Activated T-cell treated with anti-CD3 and anti-CD28 coated beads, Interleukin-2, amount 50 U/mL, for 72 hours (primary cell): ENCODE data around the gene PRSS27. TPM values are rescaled to one million over a fixed set of nuclear protein-coding genes. Genes with fewer than 3 reads are reported as not detected.

ENCODE experiments used
- ATAC-seq, 2 donors: fragments of 150-1000 bp; cut with Tn5 transposase; replicated peaks in 1 of 2; 2 replicates each; pipeline ENCODE4 v1.10.0; 2021; ENCODE audit warnings: moderate library complexity in 2 of 2, mild to moderate bottlenecking in 1 of 2
- DNase-seq, 2 donors: peaks; one replicate each; pipeline ENCODE4 v3.0.0; 2021 to 2022; ENCODE audit warnings: mixed read lengths in 1 of 2
- H3K27ac Mint-ChIP-seq: one replicate; pipeline ENCODE4 v1.8.0; 2022; ENCODE audit warnings: mild to moderate bottlenecking, moderate library complexity, mixed read lengths
- H3K27me3 Mint-ChIP-seq: one replicate; pipeline ENCODE4 v1.8.0; 2022; ENCODE audit warnings: low read depth, mixed read lengths
- H3K36me3 Mint-ChIP-seq, 2 donors: one replicate each; pipeline ENCODE4 v1.8.0; 2022; ENCODE audit warnings: mixed read lengths in 2 of 2, mild to moderate bottlenecking in 1 of 2; ENCODE audit not compliant: insufficient read depth in 2 of 2
- H3K4me1 Mint-ChIP-seq: one replicate; pipeline ENCODE4 v1.8.0; 2022; ENCODE audit warnings: low read depth, mixed read lengths
- H3K4me3 Mint-ChIP-seq, 2 donors: one replicate each; pipeline ENCODE4 v1.8.0; 2022; ENCODE audit warnings: mild to moderate bottlenecking in 2 of 2, mixed read lengths in 2 of 2, moderate library complexity in 2 of 2
- H3K9me3 Mint-ChIP-seq, 2 donors: one replicate each; pipeline ENCODE4 v1.8.0; 2022; ENCODE audit warnings: mixed read lengths in 2 of 2
- total RNA-seq, 2 donors: library from RNA; stranded (reverse); gene quantifications; one replicate each; pipeline ENCODE4 v1.2.3, GENCODE V29; 2022

The PRSS27 gene
- 1 to 10 TPM; 7.6 to 8.8 TPM for total RNA-seq

GRCh38 chr16:2720064-2720457 lies at the start of gene PRSS27:
PRSS27 (minus strand) TSS chr16:2720224; CDS start chr16:2720160, 64 bp downstream.
- ATAC-seq: no peak
- Mint-ChIP-seq H3K4me3 (peak within 1 kb of the TSS; percentile 83 to 85), H3K27ac (peak within 1 kb of the TSS; percentile 68), H3K36me3 (no peaks in the 10 kb centered on the region), H3K4me1 (peaks cover 11% of the 10 kb centered on the region), H3K9me3 (no peaks in the 10 kb centered on the region), H3K27me3 (peaks cover 6% of the 10 kb centered on the region)
- no peak for DNase-seq

DNA sequence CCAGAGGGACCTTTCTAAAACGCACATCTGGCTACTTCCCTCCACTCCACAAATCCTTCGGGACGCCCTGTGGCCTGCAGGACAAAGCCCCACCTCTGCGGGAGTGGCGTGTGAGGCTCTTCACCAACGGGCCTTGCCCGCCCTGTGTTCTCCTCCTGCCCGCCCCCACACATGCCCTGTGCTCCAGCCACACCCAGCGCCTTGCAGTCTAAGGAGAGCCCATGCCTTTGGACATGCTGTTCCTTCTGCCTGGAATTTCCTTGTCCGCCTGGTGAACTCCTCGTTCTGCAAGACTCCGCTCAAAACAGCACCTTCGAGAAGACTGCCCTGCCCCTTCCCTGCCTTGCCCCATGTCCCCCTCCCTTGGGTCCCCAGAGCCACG lies 49.6 kb upstream of the PRSS27 start:
- Mint-ChIP-seq H3K4me3 (no peak overlapping the region), H3K36me3 (peaks cover 14 to 40% of the 10 kb centered on the region in 2 donors), H3K4me1 (peaks cover 29% of the 10 kb centered on the region), H3K9me3 (no peaks in the 10 kb centered on the region), H3K27ac (peak overlapping the region; percentile 67), H3K27me3 (no peaks in the 10 kb centered on the region)
- peak; percentile 1 for ATAC-seq
- DNase-seq: no peak

- no peaks in the 10 kb centered on the region for H3K9me3 Mint-ChIP-seq
- DNase-seq (no peak), ATAC-seq (peak in 1 of 2 donors; percentile 3)
- peaks cover 14 to 40% of the 10 kb centered on the region in 2 donors for H3K36me3 Mint-ChIP-seq
- peaks cover 26% of the 10 kb centered on the region for H3K4me1 Mint-ChIP-seq
- H3K27ac Mint-ChIP-seq: peak overlapping the region; percentile 69
- H3K27me3 Mint-ChIP-seq: no peaks in the 10 kb centered on the region
- H3K4me3 Mint-ChIP-seq: no peak overlapping the region
These were observed 49.1 kb upstream of the PRSS27 start for GRCh38 chr16:2769100-2769529.

DNA sequence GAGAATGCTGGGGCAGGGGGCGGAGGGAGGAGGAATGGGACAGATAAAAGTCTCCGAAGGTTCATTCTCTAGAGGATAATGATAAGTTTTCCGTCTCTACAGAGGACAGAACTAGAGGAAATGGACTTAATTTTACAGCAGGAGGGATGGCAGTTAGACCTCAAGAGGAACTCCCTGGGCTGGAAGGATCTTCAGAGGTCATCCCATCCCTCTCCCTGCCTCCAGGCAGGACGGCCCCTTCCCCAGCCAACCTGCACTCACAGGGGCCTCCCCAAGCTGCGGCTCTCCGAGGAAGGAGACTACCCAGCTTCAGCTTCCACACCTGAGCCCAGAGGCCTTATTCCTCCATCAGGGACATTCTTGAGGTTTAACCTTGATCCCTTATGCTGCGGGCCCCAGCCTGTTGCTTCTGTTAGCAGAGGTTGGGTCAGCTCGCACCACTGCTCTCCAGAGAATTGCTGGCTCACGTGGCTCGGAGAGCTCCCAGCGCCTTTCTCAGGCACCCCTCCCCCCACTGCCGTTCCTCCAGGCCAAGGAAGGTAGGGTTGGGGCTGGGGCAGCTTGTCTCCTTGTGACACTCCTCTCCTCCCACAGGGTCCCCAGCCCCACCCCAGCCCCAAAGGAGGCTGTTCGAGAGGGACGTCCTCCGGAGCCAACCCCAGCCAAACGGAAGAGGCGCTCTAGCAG lies 48.5 kb upstream of the PRSS27 start:
- H3K36me3 Mint-ChIP-seq: peaks cover 19 to 44% of the 10 kb centered on the region in 2 donors
- H3K27me3 Mint-ChIP-seq: no peaks in the 10 kb centered on the region
- peaks cover 21% of the 10 kb centered on the region for H3K4me1 Mint-ChIP-seq
- H3K4me3 Mint-ChIP-seq: no peak overlapping the region
- DNase-seq (no peak), ATAC-seq (no peak)
- peak overlapping the region; percentile 69 for H3K27ac Mint-ChIP-seq
- H3K9me3 Mint-ChIP-seq: no peaks in the 10 kb centered on the region

DNA sequence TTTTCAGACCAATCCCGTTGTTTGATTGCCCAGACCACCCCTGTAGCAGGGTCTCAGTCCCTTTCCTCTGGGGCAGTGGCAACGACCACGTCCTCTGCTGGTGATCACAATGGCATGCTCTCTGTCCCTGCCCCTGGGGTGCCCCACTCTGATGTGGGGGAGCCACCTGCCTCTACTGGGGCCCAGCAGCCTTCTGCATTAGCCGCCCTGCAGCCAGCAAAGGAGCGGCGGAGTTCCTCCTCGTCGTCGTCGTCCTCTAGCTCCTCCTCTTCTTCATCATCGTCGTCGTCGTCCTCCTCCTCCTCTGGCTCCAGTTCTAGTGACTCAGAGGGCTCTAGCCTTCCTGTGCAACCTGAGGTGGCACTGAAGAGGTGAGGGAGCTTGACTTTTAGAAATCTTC lies 47.9 kb upstream of the PRSS27 start:
- Mint-ChIP-seq H3K36me3 (peaks cover 25 to 50% of the 10 kb centered on the region in 2 donors), H3K4me3 (no peak overlapping the region), H3K4me1 (peaks cover 21% of the 10 kb centered on the region), H3K9me3 (no peaks in the 10 kb centered on the region), H3K27me3 (no peaks in the 10 kb centered on the region), H3K27ac (peak overlapping the region; percentile 9)
- DNase-seq (no peak), ATAC-seq (no peak)

- Mint-ChIP-seq H3K4me3 (no peak overlapping the region), H3K9me3 (no peaks in the 10 kb centered on the region), H3K36me3 (peaks cover 28 to 52% of the 10 kb centered on the region in 2 donors), H3K27ac (no peak overlapping the region), H3K27me3 (no peaks in the 10 kb centered on the region), H3K4me1 (peaks cover 25% of the 10 kb centered on the region)
- DNase-seq: no peak
- peak in 1 of 2 donors; percentile 7 for ATAC-seq
These were observed 47.2 kb upstream of the PRSS27 start for GRCh38 chr16:2767140-2767731.

- Mint-ChIP-seq H3K27me3 (no peaks in the 10 kb centered on the region), H3K4me1 (peaks cover 31% of the 10 kb centered on the region), H3K4me3 (no peak overlapping the region), H3K36me3 (peaks cover 29 to 56% of the 10 kb centered on the region in 2 donors), H3K9me3 (no peaks in the 10 kb centered on the region), H3K27ac (peak overlapping the region; percentile 61)
- ATAC-seq (no peak), DNase-seq (no peak)
These were observed 46.6 kb upstream of the PRSS27 start for GRCh38 chr16:2766430-2767139.

- H3K36me3 Mint-ChIP-seq: peaks cover 35 to 65% of the 10 kb centered on the region in 2 donors
- H3K4me3 Mint-ChIP-seq: no peak overlapping the region
- no peak for DNase-seq
- H3K4me1 Mint-ChIP-seq: peaks cover 28% of the 10 kb centered on the region
- H3K27me3 Mint-ChIP-seq: no peaks in the 10 kb centered on the region
- ATAC-seq: no peak
- no peaks in the 10 kb centered on the region for H3K9me3 Mint-ChIP-seq
- H3K27ac Mint-ChIP-seq: peak overlapping the region; percentile 55
These were observed 45.7 kb upstream of the PRSS27 start for GRCh38 chr16:2765462-2766404.

DNA sequence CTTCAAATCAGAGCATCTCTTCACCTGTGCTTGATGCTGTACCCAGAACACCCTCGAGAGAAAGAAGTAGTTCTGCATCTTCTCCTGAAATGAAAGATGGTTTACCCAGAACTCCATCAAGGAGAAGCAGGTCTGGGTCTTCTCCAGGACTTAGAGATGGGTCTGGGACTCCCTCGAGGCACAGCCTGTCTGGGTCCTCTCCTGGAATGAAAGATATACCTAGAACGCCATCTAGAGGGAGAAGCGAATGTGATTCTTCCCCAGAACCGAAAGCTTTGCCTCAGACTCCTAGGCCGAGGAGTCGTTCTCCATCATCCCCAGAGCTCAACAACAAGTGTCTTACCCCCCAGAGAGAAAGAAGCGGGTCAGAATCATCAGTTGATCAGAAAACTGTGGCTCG lies 44.7 kb upstream of the PRSS27 start:
- no peaks in the 10 kb centered on the region for H3K9me3 Mint-ChIP-seq
- H3K27me3 Mint-ChIP-seq: no peaks in the 10 kb centered on the region

DNA sequence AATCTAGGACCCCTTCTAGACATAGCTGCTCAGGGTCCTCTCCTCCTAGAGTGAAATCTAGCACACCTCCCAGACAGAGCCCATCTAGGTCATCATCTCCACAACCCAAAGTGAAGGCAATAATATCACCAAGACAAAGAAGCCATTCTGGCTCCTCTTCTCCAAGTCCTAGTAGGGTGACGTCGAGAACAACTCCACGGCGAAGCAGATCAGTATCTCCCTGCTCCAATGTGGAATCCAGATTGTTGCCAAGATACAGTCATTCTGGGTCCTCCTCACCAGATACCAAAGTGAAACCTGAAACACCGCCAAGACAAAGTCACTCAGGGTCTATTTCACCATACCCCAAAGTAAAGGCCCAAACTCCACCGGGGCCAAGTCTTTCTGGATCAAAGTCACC lies 43.1 kb upstream of the PRSS27 start:
- Mint-ChIP-seq H3K9me3 (no peaks in the 10 kb centered on the region), H3K36me3 (peaks cover 50 to 78% of the 10 kb centered on the region in 2 donors), H3K27ac (no peak overlapping the region), H3K4me3 (no peak overlapping the region), H3K4me1 (peaks cover 16% of the 10 kb centered on the region), H3K27me3 (no peaks in the 10 kb centered on the region)
- no peak for ATAC-seq
- DNase-seq: no peak

More for the DNA sequence above, 44.7 kb upstream of the PRSS27 start:
- H3K36me3 Mint-ChIP-seq: peaks cover 43 to 71% of the 10 kb centered on the region in 2 donors
- no peak overlapping the region for H3K27ac Mint-ChIP-seq
- DNase-seq: no peak
- no peak for ATAC-seq
- peaks cover 23% of the 10 kb centered on the region for H3K4me1 Mint-ChIP-seq
- H3K4me3 Mint-ChIP-seq: no peak overlapping the region

- H3K27ac Mint-ChIP-seq: peak overlapping the region; percentile 40
- no peaks in the 10 kb centered on the region for H3K9me3 Mint-ChIP-seq
- H3K4me1 Mint-ChIP-seq: peaks cover 12% of the 10 kb centered on the region
- H3K27me3 Mint-ChIP-seq: no peaks in the 10 kb centered on the region
- no peak overlapping the region for H3K4me3 Mint-ChIP-seq
- ATAC-seq (no peak), DNase-seq (no peak)
- peaks cover 50 to 79% of the 10 kb centered on the region in 2 donors for H3K36me3 Mint-ChIP-seq
These were observed 42.7 kb upstream of the PRSS27 start for GRCh38 chr16:2762711-2763110.

- H3K27ac Mint-ChIP-seq: peak overlapping the region; percentile 40
- no peaks in the 10 kb centered on the region for H3K9me3 Mint-ChIP-seq
- no peaks in the 10 kb centered on the region for H3K27me3 Mint-ChIP-seq
- no peak for ATAC-seq
- H3K4me3 Mint-ChIP-seq: no peak overlapping the region
- H3K4me1 Mint-ChIP-seq: peaks cover 18% of the 10 kb centered on the region
- H3K36me3 Mint-ChIP-seq: peaks cover 54 to 82% of the 10 kb centered on the region in 2 donors
- no peak for DNase-seq
These were observed 42.0 kb upstream of the PRSS27 start for GRCh38 chr16:2761886-2762583.
